K562 (cell line): Measurements from ENCODE around the gene NTM. TPM values are rescaled to one million over a fixed set of nuclear protein-coding genes. Genes with fewer than 3 reads are reported as not detected.

ENCODE experiments used
- ATAC-seq: fragments of 200-7000 bp; cut with Tn5 transposase; 3 replicates; pipeline ENCODE4 v1.9.1; 2020; ENCODE audit warnings: moderate library complexity
- BruUV-seq: library from RNA; stranded (reverse); fragments of 400-500 nt; replicated peaks from 2 replicates; lab custom pipeline; 2021; lab: Mats Ljungman, UMichigan
- CTCF ChIA-PET: fragments of 300-600 bp; formaldehyde crosslinking; extraction: SDS; loops from one replicate; lab custom pipeline; 2021; ENCODE audit warnings: low intra/inter-chr PET ratio; lab: Yijun Ruan, JAX
- POLR2A ChIA-PET: fragments of 300-600, 350-650 bp; sonication (Branson Sonifier 250); formaldehyde crosslinking; extraction: SDS; loops from one replicate; lab custom pipeline; 2021; ENCODE audit warnings: antibody characterized with exemption, inconsistent platforms; lab: Yijun Ruan, JAX
- DNase-seq, 4 experiments: peaks; one replicate each; pipeline versions ENCODE4 v3.0.0 to v3.0.0-alpha.2; 2011 to 2018; ENCODE audit warnings: low spot score in 3 of 4, mixed read lengths in 3 of 4; ENCODE audit errors: extremely low read depth in 1 of 4
- FAIRE-seq: peaks from 2 replicates; lab custom pipeline; 2011; peaks lifted over from hg19 to GRCh38; lab: Jason Lieb, UNC
- H2AFZ ChIP-seq: 2 replicates; pipeline ENCODE4 v1.6.0; 2011; ENCODE audit warnings: low read depth, low read length, control low read depth, inconsistent platforms
- H3K27ac ChIP-seq: fragments of 200-600 bp; 3 replicates; pipeline ENCODE4 v1.8.0; 2011; ENCODE audit warnings: low read depth, mild to moderate bottlenecking, control low read depth, inconsistent platforms, low read length, moderate library complexity, mixed read lengths; ENCODE audit errors: extremely low read depth
- H3K27me3 ChIP-seq, 2 experiments: fragments of 300-600 bp in 1 of 2; 2 replicates in 1 of 2; 3 replicates in 1 of 2; pipeline versions ENCODE4 v1.6.0 to v1.8.0; 2011; ENCODE audit warnings: inconsistent platforms in 2 of 2, low read length in 2 of 2, mild to moderate bottlenecking in 1 of 2, mixed read lengths in 1 of 2, moderate library complexity in 1 of 2; ENCODE audit not compliant: control insufficient read depth in 2 of 2, insufficient read depth in 2 of 2
- H3K36me3 ChIP-seq: fragments of 300-600 bp; 3 replicates; pipeline ENCODE4 v1.8.0; 2011; ENCODE audit warnings: mild to moderate bottlenecking, low read length, inconsistent platforms; ENCODE audit not compliant: control insufficient read depth, insufficient read depth
- H3K4me1 ChIP-seq, 2 experiments: fragments of 200-600 bp in 1 of 2; replicated peaks in 1 of 2; 2 replicates in 1 of 2; 3 replicates in 1 of 2; pipeline versions ENCODE4 v1.5.1 to v1.8.0; 2011; ENCODE audit warnings: inconsistent platforms in 2 of 2, low read length in 2 of 2, mild to moderate bottlenecking in 1 of 2, mixed read lengths in 1 of 2, moderate library complexity in 1 of 2; ENCODE audit not compliant: control insufficient read depth in 2 of 2, insufficient read depth in 2 of 2
- H3K4me2 ChIP-seq: 2 replicates; pipeline ENCODE4 v1.6.1; 2011; ENCODE audit warnings: low read length, control low read depth, inconsistent platforms, mixed read lengths; ENCODE audit not compliant: insufficient read depth
- H3K4me3 ChIP-seq: fragments of 200-600 bp; sonication (generic), shearing (Covaris generic); 2 replicates; pipeline ENCODE4 v1.5.1; 2016; ENCODE audit warnings: control low read depth, inconsistent platforms
- H3K79me2 ChIP-seq: fragments of 200-600 bp; 3 replicates; pipeline ENCODE4 v1.8.0; 2011; ENCODE audit warnings: low read length, inconsistent platforms; ENCODE audit not compliant: control insufficient read depth, insufficient read depth
- H3K9ac ChIP-seq, 2 experiments: 2 replicates each; pipeline versions ENCODE4 v1.6.0 to v1.6.1; 2011; ENCODE audit warnings: low read depth in 2 of 2, low read length in 2 of 2, control low read depth in 1 of 2, inconsistent platforms in 1 of 2, mild to moderate bottlenecking in 1 of 2, mixed read lengths in 1 of 2; ENCODE audit not compliant: insufficient read depth in 1 of 2
- H3K9me1 ChIP-seq: one replicate; pipeline ENCODE4 v1.6.0; 2011; ENCODE audit warnings: inconsistent platforms, mild to moderate bottlenecking, low read length, moderate library complexity; ENCODE audit not compliant: control insufficient read depth, insufficient read depth
- H3K9me3 ChIP-seq: replicated peaks from 2 replicates; pipeline ENCODE4 v1.5.1; 2011; ENCODE audit warnings: low read depth, low read length, inconsistent platforms; ENCODE audit not compliant: control insufficient read depth, insufficient read depth
- H4K20me1 ChIP-seq: replicated peaks from 2 replicates; pipeline ENCODE4 v1.6.1; 2011; ENCODE audit warnings: low read length, inconsistent platforms, mixed read lengths; ENCODE audit not compliant: control insufficient read depth, insufficient read depth
- ARID1B ChIP-seq: fragments of 450-650 bp; IDR thresholded peaks from 2 replicates; pipeline ENCODE4 v1.6.1; 2016; ENCODE audit warnings: antibody characterized with exemption, mild to moderate bottlenecking, inconsistent platforms
- CHD1 ChIP-seq: fragments of 200-600 bp; sonication (generic); IDR thresholded peaks from one replicate; pipeline ENCODE4 v1.6.1; 2012; ENCODE audit warnings: mild to moderate bottlenecking, moderate library complexity, low read length, inconsistent platforms
- DDX20 ChIP-seq: fragments of 450-650 bp; IDR thresholded peaks from 2 replicates; pipeline ENCODE4 v1.6.1; 2016; ENCODE audit warnings: missing genetic modification characterization, low read depth, mild to moderate bottlenecking, missing compliant biosample characterization, moderate library complexity
- KLF10 ChIP-seq: fragments of 250-450 bp; sonication (Bioruptor Pico); IDR thresholded peaks from 2 replicates; pipeline ENCODE4 v1.6.1; 2021; ENCODE audit warnings: matching md5 sums
- MAFG ChIP-seq: fragments of 450-650 bp; conservative IDR thresholded peaks from 2 replicates; pipeline ENCODE4 v1.6.1; 2016; ENCODE audit warnings: missing genetic modification characterization, missing compliant biosample characterization
- MAZ ChIP-seq, 2 experiments: fragments of 450-650 bp in 1 of 2; sonication (generic) in 1 of 2; formaldehyde crosslinking; IDR thresholded peaks in 1 of 2; conservative IDR thresholded peaks in 1 of 2; 2 replicates each; pipeline versions ENCODE4 v1.4.0 to v1.5.0; 2020; ENCODE audit warnings: mild to moderate bottlenecking in 1 of 2, missing genetic modification reagents in 1 of 2
- PHB ChIP-seq: fragments of 250-450 bp; sonication (Bioruptor Pico); IDR thresholded peaks from 2 replicates; pipeline ENCODE4 v1.5.0; 2021
- PREB ChIP-seq: sonication (generic); formaldehyde crosslinking; IDR thresholded peaks from 2 replicates; pipeline ENCODE4 v1.8.1; 2023; ENCODE audit warnings: mild to moderate bottlenecking, missing genetic modification reagents
- SMARCA5 ChIP-seq: fragments of 450-650 bp; IDR thresholded peaks from 2 replicates; pipeline ENCODE4 v1.6.1; 2016
- ZC3H11A ChIP-seq: IDR thresholded peaks from 2 replicates; pipeline ENCODE4 v1.6.1; 2012; ENCODE audit warnings: low read depth, low read length, improper control_type of control experiment
- ZNF140 ChIP-seq: fragments of 250-450 bp; sonication (Bioruptor Pico); IDR thresholded peaks from 2 replicates; pipeline ENCODE4 v1.8.0; 2021; ENCODE audit warnings: moderate library complexity, mild to moderate bottlenecking, inconsistent platforms
- ZNF384 ChIP-seq: IDR thresholded peaks from 2 replicates; pipeline ENCODE4 v1.6.1; 2012; ENCODE audit warnings: low read depth, low read length, improper control_type of control experiment
- ZNF407 ChIP-seq: fragments of 450-650 bp; IDR thresholded peaks from 2 replicates; pipeline ENCODE4 v1.6.1; 2016; ENCODE audit warnings: low read depth
- ZNF717 ChIP-seq: fragments of 250-450 bp; sonication (Bioruptor Pico); IDR thresholded peaks from 2 replicates; pipeline ENCODE4 v1.5.0; 2021
- ZNF75A ChIP-seq: fragments of 450-650 bp; formaldehyde crosslinking; IDR thresholded peaks from 2 replicates; pipeline ENCODE4 v1.4.0; 2020; ENCODE audit warnings: mild to moderate bottlenecking
- WGBS: fragments of 100-300 bp; shearing (Covaris generic); methylation state at CpG from one replicate; pipeline ENCODE4 v1.1.6; 2016; ENCODE audit warnings: low coverage, mixed read lengths; ENCODE audit not compliant: insufficient coverage; ENCODE audit errors: missing lambda C conversion rate; 5-methylcytosine and 5-hydroxymethylcytosine counted together
- in situ Hi-C: fragments of 300-500 bp; cut with MboI; formaldehyde crosslinking; loops from 4 replicates; pipeline ENCODE4 v1.15.0; 2018; ENCODE audit warnings: inconsistent platforms, mixed read lengths
- intact Hi-C: fragments of 100-400 bp; cut with micrococcal nuclease; formaldehyde crosslinking; loops from 2 replicates; pipeline ENCODE4 v1.14.2; 2022
- polyA plus RNA-seq, 8 experiments: library from polyadenylated mRNA; depleted of rRNA in 4 of 8; stranded (reverse) in 5 of 8; unstranded in 3 of 8; fragments of >200 nt; fragmentation: Nextera tagmentation in 2 of 8; fragmentation: Illumina TruSeq in 1 of 8; extraction: Ambion mirVana in 2 of 8; extraction: Trizol in 1 of 8; gene quantifications; 2 replicates each; pipeline versions ENCODE4 v1.2.1 to v1.2.3, GENCODE V29; 2011 to 2014; ENCODE audit warnings: inconsistent platforms in 1 of 8, missing spikeins in 1 of 8
- total RNA-seq, 7 experiments: library from RNA; depleted of rRNA in 6 of 7; stranded (reverse); fragments of >200 nt in 6 of 7; fragmentation: Illumina TruSeq in 2 of 7; extraction: Trizol in 2 of 7; gene quantifications; 2 replicates each; pipeline versions ENCODE4 v1.2.1 to v1.2.3, GENCODE V29; 2011 to 2021; ENCODE audit warnings: low replicate concordance in 1 of 7
- TF ChIP-seq, protein P1 (sequence below): sonication (generic); formaldehyde crosslinking; IDR thresholded peaks from 2 replicates; pipeline ENCODE4 v1.8.0; 2022; ENCODE audit warnings: mild to moderate bottlenecking, missing genetic modification reagents

NTM gene
- total and polyA plus RNA-seq, 9 of the 15 experiments (the other 6 are each of a cell fraction or from before 2014, with no cell fraction given) = not detected

GRCh38 chr11:131975619-131976018 is 605.2 kb downstream of the NTM start:
- no peak overlapping the region for H3K4me2 ChIP-seq
- H3K36me3 ChIP-seq = no peaks in the 10 kb centered on the region
- ATAC-seq (no peak), DNase-seq (no peak), FAIRE-seq (no peak)
- no peaks in the 10 kb centered on the region for H3K9me3 ChIP-seq
- no peak overlapping the region for H3K9ac ChIP-seq
- H3K79me2 ChIP-seq = no peaks in the 10 kb centered on the region
- no peaks in the 10 kb centered on the region for H3K4me1 ChIP-seq
- in situ Hi-C loops = no loop called here
- no TSS peak for BruUV-seq
- TF ChIP-seq CHD1 (no peak), PREB (CRISPR knock-in tag) (no peak), ZNF407 (no peak), PHB (CRISPR knock-in tag) (no peak), DDX20 (tag) (no peak), SMARCA5 (no peak), ZC3H11A (no peak), ZNF717 (CRISPR knock-in tag) (no peak), MAZ (CRISPR knock-in tag; conservative IDR thresholded peaks at IDR 0.05 in 1 of 2, IDR thresholded peaks at IDR 0.05 in 1 of 2) (no peak), ZNF75A (CRISPR knock-in tag) (no peak), ZNF384 (no peak), ZNF140 (no peak), MAFG (tag) (no peak), ARID1B (no peak), KLF10 (CRISPR knock-in tag) (no peak)
- TF ChIP-seq, protein P1, sequence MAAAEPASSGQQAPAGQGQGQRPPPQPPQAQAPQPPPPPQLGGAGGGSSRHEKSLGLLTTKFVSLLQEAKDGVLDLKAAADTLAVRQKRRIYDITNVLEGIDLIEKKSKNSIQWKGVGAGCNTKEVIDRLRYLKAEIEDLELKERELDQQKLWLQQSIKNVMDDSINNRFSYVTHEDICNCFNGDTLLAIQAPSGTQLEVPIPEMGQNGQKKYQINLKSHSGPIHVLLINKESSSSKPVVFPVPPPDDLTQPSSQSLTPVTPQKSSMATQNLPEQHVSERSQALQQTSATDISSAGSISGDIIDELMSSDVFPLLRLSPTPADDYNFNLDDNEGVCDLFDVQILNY (CRISPR knock-in tag) = no peak
- POLR2A ChIA-PET = no interaction called here
- H4K20me1 ChIP-seq = no peaks in the 10 kb centered on the region
- 0% methylated on average over 3 of the region's 5 CpGs for WGBS
- H3K4me3 ChIP-seq = no peak overlapping the region
- no peak overlapping the region for H2AFZ ChIP-seq
- H3K9me1 ChIP-seq = no peaks in the 10 kb centered on the region
- H3K27me3 ChIP-seq = no peaks in the 10 kb centered on the region
- intact Hi-C loops = no loop called here
- CTCF ChIA-PET = no interaction called here
- no peak overlapping the region for H3K27ac ChIP-seq
